Thoracic aorta (tissue), 2 donors: ENCODE results near the gene ZP3. TPM values are rescaled to one million over a fixed set of nuclear protein-coding genes. Genes with fewer than 3 reads are reported as not detected.
A peak's percentile ranks its signal among the peaks of the same experiment; 100 is the strongest.
"Not testable (repeated sequence)": the region's sequence is repeated elsewhere in the genome, so short reads cannot be mapped to it uniquely, and the experiment has no call there.

Experiments
- ATAC-seq: fragments of 150-250 bp; one replicate; pipeline ENCODE4 v1.8.0; 2017; ENCODE audit warnings: low read depth; ENCODE audit not compliant: insufficient number of reproducible peaks, low FRiP score
- DNase-seq: peaks from one replicate; pipeline ENCODE4 v3.0.0-alpha.2; 2020; ENCODE audit warnings: low spot score
- H3K27ac ChIP-seq, 2 donors: fragments of 200-600 bp; sonication (generic); 1 replicate in 1 of 2; 2 replicates in 1 of 2; pipeline ENCODE4 v1.5.1; 2016; ENCODE audit warnings: mild to moderate bottlenecking in 2 of 2, moderate library complexity in 2 of 2
- H3K27me3 ChIP-seq: fragments of 200-600 bp; sonication (generic); replicated peaks from 2 replicates; pipeline ENCODE4 v1.6.0; 2016; ENCODE audit warnings: mild to moderate bottlenecking; ENCODE audit not compliant: insufficient read depth
- H3K36me3 ChIP-seq: fragments of 200-600 bp; sonication (generic); one replicate; pipeline ENCODE4 v1.5.1; 2016
- H3K4me1 ChIP-seq, 2 donors: fragments of 200-600 bp; sonication (generic); 1 replicate in 1 of 2; 2 replicates in 1 of 2; pipeline versions ENCODE4 v1.5.1 to v1.6.0; 2016; ENCODE audit warnings: low read depth in 2 of 2, mild to moderate bottlenecking in 1 of 2; ENCODE audit not compliant: control insufficient read depth in 1 of 2
- H3K4me3 ChIP-seq: fragments of 200-600 bp; sonication (generic); 2 replicates; pipeline ENCODE4 v1.5.1; 2016; ENCODE audit warnings: mild to moderate bottlenecking
- H3K9me3 ChIP-seq: fragments of 200-600 bp; sonication (generic); 2 replicates; pipeline ENCODE4 v1.5.1; 2016
- total RNA-seq, 2 donors: library from RNA; depleted of rRNA; stranded (reverse); fragments of >200 nt; gene quantifications; one replicate each; pipeline versions ENCODE4 v1.1.0 to v1.2.3, GENCODE V29; 2016
- TF ChIP-seq, protein P1 (sequence below): fragments of 200-600 bp; sonication (generic); IDR thresholded peaks from one replicate; pipeline ENCODE4 v1.5.1; 2019; ENCODE audit warnings: antibody characterized with exemption

ZP3 gene
- total RNA-seq, 2 donors from 2014 or later: 1.6 TPM

- Histone ChIP-seq H3K27ac (peak overlapping the region; percentile 66 to 74), H3K4me3 (peak overlapping the region; percentile 87), H3K9me3 (no peaks in the 10 kb centered on the region), H3K27me3 (no peaks in the 10 kb centered on the region), H3K36me3 (no peaks in the 10 kb centered on the region), H3K4me1 (peaks cover 6 to 19% of the 10 kb centered on the region in 2 donors)
- peak; percentile 83 for ATAC-seq
- DNase-seq: peak; percentile 79
- TF ChIP-seq, protein P1, sequence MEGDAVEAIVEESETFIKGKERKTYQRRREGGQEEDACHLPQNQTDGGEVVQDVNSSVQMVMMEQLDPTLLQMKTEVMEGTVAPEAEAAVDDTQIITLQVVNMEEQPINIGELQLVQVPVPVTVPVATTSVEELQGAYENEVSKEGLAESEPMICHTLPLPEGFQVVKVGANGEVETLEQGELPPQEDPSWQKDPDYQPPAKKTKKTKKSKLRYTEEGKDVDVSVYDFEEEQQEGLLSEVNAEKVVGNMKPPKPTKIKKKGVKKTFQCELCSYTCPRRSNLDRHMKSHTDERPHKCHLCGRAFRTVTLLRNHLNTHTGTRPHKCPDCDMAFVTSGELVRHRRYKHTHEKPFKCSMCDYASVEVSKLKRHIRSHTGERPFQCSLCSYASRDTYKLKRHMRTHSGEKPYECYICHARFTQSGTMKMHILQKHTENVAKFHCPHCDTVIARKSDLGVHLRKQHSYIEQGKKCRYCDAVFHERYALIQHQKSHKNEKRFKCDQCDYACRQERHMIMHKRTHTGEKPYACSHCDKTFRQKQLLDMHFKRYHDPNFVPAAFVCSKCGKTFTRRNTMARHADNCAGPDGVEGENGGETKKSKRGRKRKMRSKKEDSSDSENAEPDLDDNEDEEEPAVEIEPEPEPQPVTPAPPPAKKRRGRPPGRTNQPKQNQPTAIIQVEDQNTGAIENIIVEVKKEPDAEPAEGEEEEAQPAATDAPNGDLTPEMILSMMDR: no peak
Measured at GRCh38 chr7:76393116-76394031, 31.4 kb upstream of the ZP3 start.

DNA sequence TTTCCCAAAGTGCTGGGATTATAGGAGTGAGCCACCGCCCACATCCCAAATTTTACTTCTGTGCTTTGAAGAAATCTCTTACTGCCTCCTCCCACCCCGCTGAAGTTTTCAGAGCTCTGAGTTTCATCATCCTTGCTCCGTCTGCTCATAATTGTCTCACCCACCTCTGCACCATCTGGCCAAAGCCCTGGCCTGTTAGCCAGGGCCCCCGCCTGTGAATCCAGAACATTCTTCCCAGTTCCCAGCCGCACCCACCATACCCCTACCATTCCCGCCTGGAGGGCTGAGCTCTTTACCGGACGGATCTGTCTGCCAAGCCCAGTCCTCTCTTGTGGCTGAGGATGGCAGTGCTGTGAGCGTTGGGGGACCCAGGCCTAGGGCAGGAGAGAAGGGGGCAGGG is 29.8 kb upstream of the ZP3 start:
- Histone ChIP-seq H3K27ac (no peak overlapping the region), H3K4me3 (no peak overlapping the region), H3K36me3 (no peaks in the 10 kb centered on the region), H3K27me3 (no peaks in the 10 kb centered on the region), H3K9me3 (no peaks in the 10 kb centered on the region), H3K4me1 (peaks cover 6 to 19% of the 10 kb centered on the region in 2 donors)
- DNase-seq: no peak
- no peak for ATAC-seq
- TF ChIP-seq, protein P1: no peak

DNA sequence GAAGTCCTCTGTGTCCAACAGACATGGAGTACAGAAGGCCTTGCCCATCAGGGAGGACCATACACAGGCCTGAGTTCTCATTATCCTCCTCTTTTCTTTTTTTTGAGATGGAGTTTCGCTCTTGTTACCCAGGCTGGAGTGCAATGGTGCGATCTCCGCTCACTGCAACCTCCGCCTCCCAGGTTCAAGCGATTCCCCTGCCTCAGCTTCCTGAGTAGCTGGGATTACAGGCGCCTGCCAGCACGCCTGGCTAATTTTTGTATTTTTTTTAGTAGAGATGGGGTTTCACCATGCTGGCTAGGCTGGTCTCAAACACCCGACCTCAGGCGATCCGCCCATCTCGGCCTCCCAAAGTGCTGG is 29.2 kb upstream of the ZP3 start:
- not testable (repeated sequence) for H3K9me3 ChIP-seq, H3K36me3 ChIP-seq, H3K27me3 ChIP-seq, H3K27ac ChIP-seq, DNase-seq, ATAC-seq, H3K4me3 ChIP-seq
- H3K4me1 ChIP-seq: peaks cover 6 to 19% of the 10 kb centered on the region in 2 donors

DNA sequence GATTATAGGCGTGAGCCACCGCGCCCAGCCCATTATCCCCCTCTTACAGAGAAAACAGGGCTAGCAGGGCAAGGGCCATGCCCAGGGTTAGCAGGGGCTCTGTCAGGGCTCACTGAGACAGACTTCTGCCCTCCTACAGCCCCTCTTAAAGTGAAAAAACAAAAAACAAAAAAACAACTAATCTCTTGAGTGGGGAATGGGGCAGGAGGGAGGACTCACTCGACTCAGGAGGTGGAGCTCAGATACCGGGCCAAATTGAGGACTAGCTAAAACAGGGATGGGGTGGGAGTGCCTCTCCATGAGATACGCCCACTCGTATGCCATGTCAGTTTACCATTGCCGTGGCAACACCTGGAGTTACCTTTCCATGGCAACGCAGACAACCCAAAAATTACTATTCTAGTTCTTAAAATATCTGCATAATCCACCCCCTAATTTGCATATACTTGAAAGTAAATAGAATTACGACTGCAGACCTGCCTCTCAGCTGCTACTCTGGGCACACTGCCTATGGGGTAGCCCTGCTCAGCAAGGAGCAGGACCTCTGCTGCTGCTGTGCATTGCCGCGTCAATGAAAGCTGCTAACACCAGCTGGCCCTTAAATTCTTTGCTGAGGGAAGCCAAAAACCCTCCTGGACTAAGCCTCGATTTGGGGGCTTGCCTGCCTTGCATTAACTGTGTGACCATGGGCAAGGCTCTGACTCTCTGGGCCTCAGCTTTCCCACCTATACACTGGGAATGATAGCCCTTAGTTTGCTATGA is 28.6 kb upstream of the ZP3 start:
- Histone ChIP-seq H3K4me1 (peaks cover 6 to 19% of the 10 kb centered on the region in 2 donors), H3K27me3 (no peaks in the 10 kb centered on the region), H3K27ac (no peak overlapping the region), H3K9me3 (no peaks in the 10 kb centered on the region), H3K4me3 (no peak overlapping the region), H3K36me3 (no peaks in the 10 kb centered on the region)
- DNase-seq: no peak
- no peak for ATAC-seq
- TF ChIP-seq, protein P1: no peak

GRCh38 chr7:76396864-76397263 is 27.9 kb upstream of the ZP3 start:
- ATAC-seq (no peak), DNase-seq (no peak)
- no peaks in the 10 kb centered on the region for H3K9me3 ChIP-seq
- no peaks in the 10 kb centered on the region for H3K27me3 ChIP-seq
- no peaks in the 10 kb centered on the region for H3K36me3 ChIP-seq
- peak overlapping the region; percentile 72 for H3K4me3 ChIP-seq
- peaks cover 6 to 19% of the 10 kb centered on the region in 2 donors for H3K4me1 ChIP-seq
- TF ChIP-seq, protein P1: no peak
- no peak overlapping the region for H3K27ac ChIP-seq
